Gastrocnemius medialis (tissue), 4 donors: Measurements from ENCODE around the gene RIBC2. TPM values are rescaled to one million over a fixed set of nuclear protein-coding genes. Genes with fewer than 3 reads are reported as not detected.

Experiments used
- ATAC-seq, 2 donors: fragments of 150-250 bp; one replicate each; pipeline ENCODE4 v1.9.1; 2016
- DNase-seq, 2 donors: peaks; one replicate each; pipeline ENCODE4 v3.0.0-alpha.2; 2019
- H3K27ac ChIP-seq, 4 donors: fragments of 200-600 bp; sonication (generic); 1 replicate in 1 of 4; 2 replicates in 3 of 4; pipeline ENCODE4 v1.5.1; 2016 to 2018; ENCODE audit warnings: mild to moderate bottlenecking in 2 of 4, moderate library complexity in 1 of 4
- H3K27me3 ChIP-seq, 3 donors: fragments of 200-600 bp; sonication (generic) in 2 of 3; 1 replicate in 1 of 3; 2 replicates in 2 of 3; pipeline versions ENCODE4 v1.5.1 to v1.6.0; 2016 to 2019; ENCODE audit warnings: mild to moderate bottlenecking in 1 of 3, moderate library complexity in 1 of 3
- H3K36me3 ChIP-seq, 2 donors: fragments of 200-600 bp; sonication (generic) in 1 of 2; one replicate each; pipeline ENCODE4 v1.5.1; 2017 to 2018
- H3K4me1 ChIP-seq, 2 donors: fragments of 200-600 bp; sonication (generic) in 1 of 2; one replicate each; pipeline ENCODE4 v1.5.1; 2016 to 2017; ENCODE audit warnings: mild to moderate bottlenecking in 2 of 2
- H3K4me3 ChIP-seq, 4 donors: fragments of 200-600 bp; sonication (generic) in 3 of 4; 1 replicate in 1 of 4; 2 replicates in 3 of 4; pipeline ENCODE4 v1.5.1; 2016 to 2019; ENCODE audit warnings: mild to moderate bottlenecking in 2 of 4
- H3K9me3 ChIP-seq, 3 donors: fragments of 200-600 bp; sonication (generic) in 2 of 3; 1 replicate in 1 of 3; 2 replicates in 2 of 3; pipeline ENCODE4 v1.5.1; 2016 to 2019
- POLR2A ChIP-seq, 2 donors: fragments of 450-650 bp; IDR thresholded peaks; one replicate each; pipeline ENCODE4 v1.6.1; 2017; ENCODE audit warnings: antibody characterized with exemption in 2 of 2, mild to moderate bottlenecking in 2 of 2, moderate library complexity in 2 of 2
- in situ Hi-C, 4 donors: fragments of 200-750 bp; cut with MboI; loops; one replicate each; pipeline versions ENCODE4 v1.15.0 to v1.8.0; 2017; ENCODE audit warnings: low sequenced_read_pairs in 4 of 4
- intact Hi-C: fragments of 100-400 bp; cut with DNase I; formaldehyde crosslinking; loops from one replicate; pipeline ENCODE4 v1.15.1; 2023; ENCODE audit warnings: low total_unique reads
- total RNA-seq, 4 donors: library from RNA; depleted of rRNA; stranded (reverse); fragments of >200 nt; gene quantifications; one replicate each; pipeline versions ENCODE4 v1.1.0 to v1.2.3, GENCODE V29; 2016
- TF ChIP-seq, protein P1 (sequence below), 5 experiments: fragments of 450-650 bp in 3 of 5; fragments of 200-600 bp in 2 of 5; sonication (generic) in 2 of 5; IDR thresholded peaks in 4 of 5; conservative IDR thresholded peaks in 1 of 5; 1 replicate in 4 of 5; 2 replicates in 1 of 5; pipeline ENCODE4 v1.5.1; 2016 to 2019; ENCODE audit warnings: antibody characterized with exemption in 5 of 5, mild to moderate bottlenecking in 3 of 5, moderate library complexity in 3 of 5

Gene RIBC2
- total RNA-seq, 4 donors from 2014 or later = not detected

- TF ChIP-seq POLR2A (IDR thresholded peaks at IDR 0.05) = no peak
- TF ChIP-seq, protein P1, sequence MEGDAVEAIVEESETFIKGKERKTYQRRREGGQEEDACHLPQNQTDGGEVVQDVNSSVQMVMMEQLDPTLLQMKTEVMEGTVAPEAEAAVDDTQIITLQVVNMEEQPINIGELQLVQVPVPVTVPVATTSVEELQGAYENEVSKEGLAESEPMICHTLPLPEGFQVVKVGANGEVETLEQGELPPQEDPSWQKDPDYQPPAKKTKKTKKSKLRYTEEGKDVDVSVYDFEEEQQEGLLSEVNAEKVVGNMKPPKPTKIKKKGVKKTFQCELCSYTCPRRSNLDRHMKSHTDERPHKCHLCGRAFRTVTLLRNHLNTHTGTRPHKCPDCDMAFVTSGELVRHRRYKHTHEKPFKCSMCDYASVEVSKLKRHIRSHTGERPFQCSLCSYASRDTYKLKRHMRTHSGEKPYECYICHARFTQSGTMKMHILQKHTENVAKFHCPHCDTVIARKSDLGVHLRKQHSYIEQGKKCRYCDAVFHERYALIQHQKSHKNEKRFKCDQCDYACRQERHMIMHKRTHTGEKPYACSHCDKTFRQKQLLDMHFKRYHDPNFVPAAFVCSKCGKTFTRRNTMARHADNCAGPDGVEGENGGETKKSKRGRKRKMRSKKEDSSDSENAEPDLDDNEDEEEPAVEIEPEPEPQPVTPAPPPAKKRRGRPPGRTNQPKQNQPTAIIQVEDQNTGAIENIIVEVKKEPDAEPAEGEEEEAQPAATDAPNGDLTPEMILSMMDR (IDR thresholded peaks at IDR 0.05 in 4 of 5, conservative IDR thresholded peaks at IDR 0.05 in 1 of 5) = no peak
- Histone ChIP-seq H3K27me3 (no peaks in the 10 kb centered on the region), H3K27ac (no peak overlapping the region), H3K9me3 (no peaks in the 10 kb centered on the region), H3K4me3 (no peak overlapping the region), H3K4me1 (no peaks in the 10 kb centered on the region), H3K36me3 (no peaks in the 10 kb centered on the region)
- intact Hi-C loops = no loop called here
- no peak for DNase-seq
- no peak for ATAC-seq
- in situ Hi-C loops = no loop called here
Observed at GRCh38 chr22:45402466-45402985, 11.0 kb upstream of the RIBC2 start.

- TF ChIP-seq, protein P1 (IDR thresholded peaks at IDR 0.05 in 4 of 5, conservative IDR thresholded peaks at IDR 0.05 in 1 of 5) = no peak
- TF ChIP-seq POLR2A (IDR thresholded peaks at IDR 0.05) = no peak
- intact Hi-C loops (no loop called here), in situ Hi-C loops (no loop called here)
- Histone ChIP-seq H3K27me3 (no peaks in the 10 kb centered on the region), H3K4me1 (no peaks in the 10 kb centered on the region), H3K36me3 (no peaks in the 10 kb centered on the region), H3K9me3 (no peaks in the 10 kb centered on the region), H3K4me3 (no peak overlapping the region), H3K27ac (no peak overlapping the region)
- no peak for ATAC-seq
- DNase-seq = no peak
Observed at GRCh38 chr22:45407793-45408192, 5.7 kb upstream of the RIBC2 start.

- intact Hi-C loops = no loop called here
Observed at GRCh38 chr22:45413013-45413367, 503 bp upstream of the RIBC2 start.

DNA sequence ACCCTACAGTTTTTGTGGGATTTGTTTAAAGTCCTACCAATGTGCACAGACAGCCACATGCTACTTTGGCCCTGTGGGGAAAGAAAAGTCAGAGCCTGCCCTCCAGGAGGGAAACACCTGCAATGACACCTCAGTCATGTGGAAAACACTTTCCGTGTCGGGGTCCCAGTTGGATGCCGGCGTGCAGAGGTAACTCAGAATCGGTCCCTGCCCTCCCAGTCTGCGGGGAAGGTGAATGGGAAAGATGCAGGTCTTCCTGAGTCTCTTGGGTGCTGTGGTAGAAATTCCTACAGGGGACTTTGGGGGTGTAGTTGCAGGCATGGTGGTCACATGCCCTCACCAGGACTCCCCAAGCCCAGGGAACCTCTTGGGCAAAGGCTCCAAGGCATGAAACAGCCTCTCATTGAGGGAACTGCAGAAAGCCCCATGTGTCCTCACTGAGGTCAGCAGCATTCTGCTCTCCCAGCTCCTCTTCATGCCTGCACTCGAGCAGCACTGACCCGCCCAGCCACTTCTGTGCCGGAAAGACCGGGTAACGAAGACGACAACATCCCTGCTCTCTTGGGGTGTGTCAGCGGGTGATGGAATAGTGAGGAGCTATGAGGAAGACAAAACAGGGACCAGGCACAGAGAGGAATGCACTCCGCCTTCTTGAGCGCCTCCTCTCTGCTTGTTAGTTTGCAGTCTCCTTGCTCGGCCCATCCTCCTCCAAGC lies 4.7 kb downstream of the RIBC2 start:
- TF ChIP-seq POLR2A (IDR thresholded peaks at IDR 0.05) = no peak
- TF ChIP-seq, protein P1 (IDR thresholded peaks at IDR 0.05 in 4 of 5, conservative IDR thresholded peaks at IDR 0.05 in 1 of 5) = no peak
- Histone ChIP-seq H3K27me3 (peaks cover 0 to 2% (median 0%) of the 10 kb centered on the region in 3 donors), H3K9me3 (no peaks in the 10 kb centered on the region), H3K36me3 (no peaks in the 10 kb centered on the region), H3K4me3 (no peak overlapping the region), H3K27ac (no peak overlapping the region), H3K4me1 (peaks cover 0 to 8% of the 10 kb centered on the region in 2 donors)
- ATAC-seq = no peak
- in situ Hi-C loops = no loop called here
- DNase-seq = no peak
- intact Hi-C loops = no loop called here

More at GRCh38 chr22:45413013-45413367, 503 bp upstream of the RIBC2 start:
- ATAC-seq (no peak), DNase-seq (no peak)
- Histone ChIP-seq H3K27ac (no peak overlapping the region), H3K27me3 (peaks cover 0 to 5% (median 0%) of the 10 kb centered on the region in 3 donors), H3K4me3 (peak overlapping the region in 3 of 4 donors; percentile 48 to 62 (median 52)), H3K36me3 (no peaks in the 10 kb centered on the region), H3K4me1 (peaks cover 0 to 10% of the 10 kb centered on the region in 2 donors), H3K9me3 (no peaks in the 10 kb centered on the region)
- TF ChIP-seq, protein P1 (IDR thresholded peaks at IDR 0.05 in 4 of 5, conservative IDR thresholded peaks at IDR 0.05 in 1 of 5) = no peak
- TF ChIP-seq POLR2A (IDR thresholded peaks at IDR 0.05) = no peak
- in situ Hi-C loops = no loop called here
